Retina (tissue), 1 donor: ENCODE measurements around the gene GTF3C1.

Source experiments
- DNase-seq: peaks from one replicate; pipeline ENCODE4 v3.0.0-alpha.2; 2016

The GTF3C1 gene

GRCh38 chr16:27421961-27422740 is 127.6 kb downstream of the GTF3C1 start:
- DNase-seq, result no peak

GRCh38 chr16:27417047-27417671 is 132.6 kb downstream of the GTF3C1 start:
- no peak for DNase-seq

GRCh38 chr16:27414788-27415431 is 134.8 kb downstream of the GTF3C1 start:
- DNase-seq, result no peak

- DNase-seq, result no peak
Observed at GRCh38 chr16:27413956-27414355, 135.8 kb downstream of the GTF3C1 start.

- no peak for DNase-seq
Observed at GRCh38 chr16:27410761-27411160, 139.0 kb downstream of the GTF3C1 start.
